Esophagus squamous epithelium (tissue), 4 donors: ENCODE results near the gene DLD.

Source experiments
- CTCF ChIP-seq, 6 experiments: fragments of 450-650 bp in 4 of 6; fragments of 200-600 bp in 2 of 6; sonication (generic) in 2 of 6; IDR thresholded peaks; one replicate each; pipeline ENCODE4 v1.5.1; 2016 to 2019; ENCODE audit warnings: antibody characterized with exemption in 6 of 6, mild to moderate bottlenecking in 4 of 6, moderate library complexity in 4 of 6
- POLR2A ChIP-seq, 4 donors: fragments of 450-650 bp; IDR thresholded peaks; one replicate each; pipeline ENCODE4 v1.6.1; 2017; ENCODE audit warnings: antibody characterized with exemption in 4 of 4, mild to moderate bottlenecking in 4 of 4, moderate library complexity in 3 of 4

GRCh38 chr7:107850216-107850615 lies 40.8 kb upstream of the DLD start:
- no peak for TF ChIP-seq CTCF (IDR thresholded peaks at IDR 0.05)
- TF ChIP-seq POLR2A (IDR thresholded peaks at IDR 0.05), result no peak
